Natural killer cell (primary cell): ENCODE data around the gene BBS1. TPM values are rescaled to one million over a fixed set of nuclear protein-coding genes. Genes with fewer than 3 reads are reported as not detected.

Experiments used
- ATAC-seq, 3 donors: fragments of 150-1000 bp in 2 of 3; fragments of 200-7000 bp in 1 of 3; cut with Tn5 transposase; 1 replicate in 1 of 3; 2 replicates in 2 of 3; pipeline ENCODE4 v1.10.0; 2021; ENCODE audit warnings: mild to moderate bottlenecking in 2 of 3, moderate library complexity in 2 of 3
- DNase-seq, 2 donors: peaks; one replicate each; pipeline versions ENCODE4 v3.0.0 to v3.0.0-alpha.2; 2013 to 2021; ENCODE audit warnings: mixed read lengths in 1 of 2
- H3K27ac ChIP-seq: one replicate; pipeline ENCODE4 v1.5.1; 2013; ENCODE audit warnings: mild to moderate bottlenecking, low read length
- H3K27me3 ChIP-seq: one replicate; pipeline ENCODE4 v1.6.1; 2013; ENCODE audit warnings: low read length; ENCODE audit not compliant: control insufficient read depth, insufficient read depth
- H3K36me3 ChIP-seq: one replicate; pipeline ENCODE4 v1.6.1; 2013; ENCODE audit warnings: low read length; ENCODE audit not compliant: control insufficient read depth, insufficient read depth
- H3K4me1 ChIP-seq: one replicate; pipeline ENCODE4 v1.6.1; 2013; ENCODE audit warnings: low read length; ENCODE audit not compliant: control insufficient read depth, insufficient read depth
- H3K4me3 ChIP-seq: one replicate; pipeline ENCODE4 v1.5.1; 2013; ENCODE audit warnings: low read length
- H3K9me3 ChIP-seq: one replicate; pipeline ENCODE4 v1.6.1; 2013; ENCODE audit warnings: low read length; ENCODE audit not compliant: control insufficient read depth, insufficient read depth
- H3K27ac Mint-ChIP-seq, 2 donors: one replicate each; pipeline ENCODE4 v1.8.0; 2022; ENCODE audit warnings: mild to moderate bottlenecking in 2 of 2, mixed read lengths in 2 of 2, moderate library complexity in 1 of 2
- H3K27me3 Mint-ChIP-seq, 2 donors: one replicate each; pipeline ENCODE4 v1.8.0; 2022; ENCODE audit warnings: low read depth in 2 of 2, mixed read lengths in 2 of 2
- H3K36me3 Mint-ChIP-seq: one replicate; pipeline ENCODE4 v1.8.0; 2022; ENCODE audit warnings: mixed read lengths
- H3K4me1 Mint-ChIP-seq, 2 donors: one replicate each; pipeline ENCODE4 v1.8.0; 2022; ENCODE audit warnings: mixed read lengths in 2 of 2
- H3K4me3 Mint-ChIP-seq: one replicate; pipeline ENCODE4 v1.8.0; 2022; ENCODE audit warnings: mild to moderate bottlenecking, moderate library complexity, mixed read lengths
- H3K9me3 Mint-ChIP-seq, 2 donors: one replicate each; pipeline ENCODE4 v1.8.0; 2022; ENCODE audit warnings: mixed read lengths in 2 of 2
- WGBS: methylation state at CpG from one replicate; pipeline ENCODE4 v1.1.7; 2013; ENCODE audit warnings: missing lambda C conversion rate; ENCODE audit not compliant: insufficient coverage; 5-methylcytosine and 5-hydroxymethylcytosine counted together
- intact Hi-C: fragments of 100-400 bp; cut with micrococcal nuclease; formaldehyde crosslinking; loops from one replicate; pipeline ENCODE4 v1.14.2; 2022
- total RNA-seq, 4 donors: library from RNA; stranded (reverse); fragments of 120-200 nt in 1 of 4; gene quantifications; one replicate each; pipeline versions ENCODE4 v1.2.3 to v1.2.4, GENCODE V29; 2013 to 2022
- TF ChIP-seq, protein P1 (sequence below): fragments of 200-600 bp; IDR thresholded peaks from one replicate; pipeline ENCODE4 v1.8.0; 2022; ENCODE audit warnings: antibody characterized with exemption

Gene BBS1
- total RNA-seq, 3 donors from 2014 or later (not counting 1 experiment from before 2014, with no cell fraction given): 12.5 to 22.5 (median 18.1) TPM

- H3K27me3 ChIP-seq: no peaks in the 10 kb centered on the region
- Mint-ChIP-seq H3K27ac (peak overlapping the region in 1 of 2 donors; percentile 93), H3K4me1 (peaks cover 13 to 21% of the 10 kb centered on the region in 2 donors), H3K27me3 (no peaks in the 10 kb centered on the region), H3K36me3 (no peaks in the 10 kb centered on the region), H3K4me3 (no peak overlapping the region), H3K9me3 (no peaks in the 10 kb centered on the region)
- ATAC-seq (no peak), DNase-seq (no peak)
- TF ChIP-seq, protein P1, sequence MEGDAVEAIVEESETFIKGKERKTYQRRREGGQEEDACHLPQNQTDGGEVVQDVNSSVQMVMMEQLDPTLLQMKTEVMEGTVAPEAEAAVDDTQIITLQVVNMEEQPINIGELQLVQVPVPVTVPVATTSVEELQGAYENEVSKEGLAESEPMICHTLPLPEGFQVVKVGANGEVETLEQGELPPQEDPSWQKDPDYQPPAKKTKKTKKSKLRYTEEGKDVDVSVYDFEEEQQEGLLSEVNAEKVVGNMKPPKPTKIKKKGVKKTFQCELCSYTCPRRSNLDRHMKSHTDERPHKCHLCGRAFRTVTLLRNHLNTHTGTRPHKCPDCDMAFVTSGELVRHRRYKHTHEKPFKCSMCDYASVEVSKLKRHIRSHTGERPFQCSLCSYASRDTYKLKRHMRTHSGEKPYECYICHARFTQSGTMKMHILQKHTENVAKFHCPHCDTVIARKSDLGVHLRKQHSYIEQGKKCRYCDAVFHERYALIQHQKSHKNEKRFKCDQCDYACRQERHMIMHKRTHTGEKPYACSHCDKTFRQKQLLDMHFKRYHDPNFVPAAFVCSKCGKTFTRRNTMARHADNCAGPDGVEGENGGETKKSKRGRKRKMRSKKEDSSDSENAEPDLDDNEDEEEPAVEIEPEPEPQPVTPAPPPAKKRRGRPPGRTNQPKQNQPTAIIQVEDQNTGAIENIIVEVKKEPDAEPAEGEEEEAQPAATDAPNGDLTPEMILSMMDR: no peak
- H3K36me3 ChIP-seq: no peaks in the 10 kb centered on the region
- no peaks in the 10 kb centered on the region for H3K9me3 ChIP-seq
- peaks cover 20% of the 10 kb centered on the region for H3K4me1 ChIP-seq
- WGBS: 86% methylated on average over 1 of the region's 1 CpG
- H3K27ac ChIP-seq: no peak overlapping the region
- intact Hi-C loops: no loop called here
- no peak overlapping the region for H3K4me3 ChIP-seq
Observed at GRCh38 chr11:66464916-66465315, 45.5 kb upstream of the BBS1 start.

- 47% methylated on average over 18 of the region's 19 CpGs for WGBS
- no peaks in the 10 kb centered on the region for H3K36me3 Mint-ChIP-seq
- H3K4me1 Mint-ChIP-seq: peaks cover 13 to 21% of the 10 kb centered on the region in 2 donors
- H3K27ac Mint-ChIP-seq: peak overlapping the region; percentile 72 to 93
- H3K27me3 ChIP-seq: no peaks in the 10 kb centered on the region
- no peaks in the 10 kb centered on the region for H3K9me3 ChIP-seq
- TF ChIP-seq, protein P1: no peak
- no peaks in the 10 kb centered on the region for H3K9me3 Mint-ChIP-seq
- peak overlapping the region; percentile 87 for H3K4me3 Mint-ChIP-seq
- no peak overlapping the region for H3K4me3 ChIP-seq
- no peaks in the 10 kb centered on the region for H3K27me3 Mint-ChIP-seq
- H3K27ac ChIP-seq: peak overlapping the region; percentile 76
- no peak for ATAC-seq
- intact Hi-C loops: loop anchor here (2.0 kb wide), 1 partner anchor 15 kb away; the partner anchor contains the start of gene DPP3
- no peak for DNase-seq
- no peaks in the 10 kb centered on the region for H3K36me3 ChIP-seq
- peaks cover 20% of the 10 kb centered on the region for H3K4me1 ChIP-seq
Observed at GRCh38 chr11:66465373-66466224, 44.8 kb upstream of the BBS1 start.

- intact Hi-C loops: loop anchor here (2.0 kb wide), 1 partner anchor 14 kb away; the partner anchor contains the start of gene DPP3
- no peaks in the 10 kb centered on the region for H3K27me3 Mint-ChIP-seq
- H3K36me3 ChIP-seq: no peaks in the 10 kb centered on the region
- ATAC-seq (peak; percentile 91 to 98 (median 92)), DNase-seq (peak; percentile 90 to 98)
- peak within 1 kb of the TSS; percentile 94 for H3K4me3 Mint-ChIP-seq
- H3K4me1 Mint-ChIP-seq: peaks cover 13 to 21% of the 10 kb centered on the region in 2 donors
- H3K4me3 ChIP-seq: peak within 1 kb of the TSS; percentile 58
- H3K36me3 Mint-ChIP-seq: no peaks in the 10 kb centered on the region
- peak within 1 kb of the TSS; percentile 72 to 93 for H3K27ac Mint-ChIP-seq
- H3K9me3 Mint-ChIP-seq: no peaks in the 10 kb centered on the region
- no peaks in the 10 kb centered on the region for H3K27me3 ChIP-seq
- H3K4me1 ChIP-seq: peaks cover 20% of the 10 kb centered on the region
- TF ChIP-seq, protein P1: no peak
- under 1% methylated on average over 56 of the region's 63 CpGs for WGBS
- H3K9me3 ChIP-seq: no peaks in the 10 kb centered on the region
- H3K27ac ChIP-seq: peak within 1 kb of the TSS; percentile 76
Observed at GRCh38 chr11:66466225-66467033, 44.0 kb upstream of the BBS1 start, which contains the start of gene PELI3. Gene PELI3 (plus strand): TSS chr11:66466905. CDS start chr11:66468129, 1,224 bp downstream.
